ENCODE data around the gene YTHDF2.
A peak's percentile ranks its signal among the peaks of the same experiment; 100 is the strongest.

YTHDF2 gene

GRCh38 chr1:28736450-28737306 is at the start of gene YTHDF2 (continued):
- TF ChIP-seq ZNF18 (tag by site-specific recombination; IDR thresholded peaks at IDR 0.05) (peak; percentile 80), ZNF19 (tag by site-specific recombination; IDR thresholded peaks at IDR 0.05; ENCODE audit: low read depth) (no peak), ZNF341 (tag by site-specific recombination; IDR thresholded peaks at IDR 0.05; ENCODE audit: low read depth) (peak; percentile 71), REST (tag by site-specific recombination; IDR thresholded peaks at IDR 0.05) (no peak; the same call in 1 of the 2 replicates), OSR2 (tag by site-specific recombination; IDR thresholded peaks at IDR 0.05) (0 out of 2 replicates have a peak, but pooled peaks have one; percentile 16), ZNF449 (tag by site-specific recombination; IDR thresholded peaks at IDR 0.05) (peak; percentile 44), ZSCAN5A (tag by site-specific recombination; IDR thresholded peaks at IDR 0.05) (peak; percentile 69; the same call in 1 of the 2 replicates), SP7 (tag by site-specific recombination; IDR thresholded peaks at IDR 0.05) (peak; percentile 94), ZNF704 (tag by site-specific recombination; IDR thresholded peaks at IDR 0.05) (no peak; the same call in 1 of the 2 replicates), ZNF391 (tag by site-specific recombination; IDR thresholded peaks at IDR 0.05; ENCODE audit: borderline replicate concordance, low read depth) (peak; percentile 46; the same call in 1 of the 2 replicates), ZBTB21 (tag by site-specific recombination; IDR thresholded peaks at IDR 0.05) (peak; percentile 71), ZNF548 (tag by site-specific recombination; IDR thresholded peaks at IDR 0.05) (no peak), ZNF112 (tag by site-specific recombination; IDR thresholded peaks at IDR 0.05) (no peak), ZNF791 (tag by site-specific recombination; IDR thresholded peaks at IDR 0.05) (no peak), ZNF830 (tag by site-specific recombination; IDR thresholded peaks at IDR 0.05; ENCODE audit: low read depth) (no peak), TSHZ1 (tag by site-specific recombination; IDR thresholded peaks at IDR 0.05; ENCODE audit: borderline replicate concordance) (peak; percentile 44; the same call in 1 of the 2 replicates), ZNF311 (tag by site-specific recombination; IDR thresholded peaks at IDR 0.05; ENCODE audit: borderline replicate concordance) (no peak), GLIS2 (tag by site-specific recombination; IDR thresholded peaks at IDR 0.05) (peak; percentile 100), IKZF3 (tag by site-specific recombination; IDR thresholded peaks at IDR 0.05) (peak; percentile 92), PRDM10 (tag by site-specific recombination; IDR thresholded peaks at IDR 0.05) (peak; percentile 94)
